ENCODE measurements around the gene SCGB1A1.
A peak's percentile ranks its signal among the peaks of the same experiment; 100 is the strongest.

The SCGB1A1 gene

GRCh38 chr11:62421996-62422395 lies 3.2 kb downstream of the SCGB1A1 start:
- DNase-seq (ENCODE audit: low spot score in 2 of 2) (no peak), ATAC-seq (ENCODE audit: low read depth) (no peak)
- no peaks in the 10 kb centered on the region for H3K9me3 Mint-ChIP-seq
- H3K27me3 Mint-ChIP-seq: peaks cover 1% of the 10 kb centered on the region
- H3K27ac Mint-ChIP-seq: no peak overlapping the region
- no peak overlapping the region for H3K4me3 Mint-ChIP-seq
- H3K36me3 Mint-ChIP-seq: no peaks in the 10 kb centered on the region
- peaks cover 5% of the 10 kb centered on the region for H3K4me1 Mint-ChIP-seq

GRCh38 chr11:62423012-62423411 lies 4.2 kb downstream of the SCGB1A1 start:
- H3K4me1 Mint-ChIP-seq: peaks cover 10% of the 10 kb centered on the region
- H3K4me3 Mint-ChIP-seq: no peak overlapping the region
- no peaks in the 10 kb centered on the region for H3K9me3 Mint-ChIP-seq
- no peaks in the 10 kb centered on the region for H3K36me3 Mint-ChIP-seq
- no peak for ATAC-seq (ENCODE audit: low read depth)
- no peak for DNase-seq (ENCODE audit: low spot score in 2 of 2)
- H3K27me3 Mint-ChIP-seq: peaks cover 1% of the 10 kb centered on the region
- H3K27ac Mint-ChIP-seq: no peak overlapping the region

- H3K4me1 Mint-ChIP-seq: peaks cover 15% of the 10 kb centered on the region
- no peaks in the 10 kb centered on the region for H3K9me3 Mint-ChIP-seq
- DNase-seq (ENCODE audit: low spot score in 2 of 2) (no peak), ATAC-seq (ENCODE audit: low read depth) (no peak)
- no peak overlapping the region for H3K4me3 Mint-ChIP-seq
- peaks cover 1% of the 10 kb centered on the region for H3K27me3 Mint-ChIP-seq
- H3K27ac Mint-ChIP-seq: no peak overlapping the region
- H3K36me3 Mint-ChIP-seq: no peaks in the 10 kb centered on the region
Measured at GRCh38 chr11:62427630-62428233, 8.9 kb downstream of the SCGB1A1 start.

- no peak for DNase-seq (ENCODE audit: low spot score in 2 of 2)
- Mint-ChIP-seq H3K36me3 (no peaks in the 10 kb centered on the region), H3K4me3 (no peak overlapping the region), H3K9me3 (no peaks in the 10 kb centered on the region), H3K4me1 (peaks cover 19% of the 10 kb centered on the region), H3K27me3 (no peaks in the 10 kb centered on the region), H3K27ac (no peak overlapping the region)
- ATAC-seq (ENCODE audit: low read depth): no peak
Measured at GRCh38 chr11:62428871-62429560, 10.2 kb downstream of the SCGB1A1 start.

- peaks cover 25% of the 10 kb centered on the region for H3K4me1 Mint-ChIP-seq
- no peaks in the 10 kb centered on the region for H3K9me3 Mint-ChIP-seq
- H3K36me3 Mint-ChIP-seq: no peaks in the 10 kb centered on the region
- no peak overlapping the region for H3K27ac Mint-ChIP-seq
- DNase-seq (ENCODE audit: low spot score in 2 of 2) (no peak), ATAC-seq (ENCODE audit: low read depth) (no peak)
- no peaks in the 10 kb centered on the region for H3K27me3 Mint-ChIP-seq
- H3K4me3 Mint-ChIP-seq: no peak overlapping the region
Measured at GRCh38 chr11:62430425-62430824, 11.6 kb downstream of the SCGB1A1 start.

- Mint-ChIP-seq H3K4me1 (peaks cover 33% of the 10 kb centered on the region), H3K9me3 (no peaks in the 10 kb centered on the region), H3K27ac (no peak overlapping the region), H3K27me3 (no peaks in the 10 kb centered on the region), H3K36me3 (no peaks in the 10 kb centered on the region), H3K4me3 (no peak overlapping the region)
- ATAC-seq (ENCODE audit: low read depth) (no peak), DNase-seq (ENCODE audit: low spot score in 2 of 2) (no peak)
Measured at GRCh38 chr11:62431171-62431901, 12.5 kb downstream of the SCGB1A1 start.

- H3K36me3 Mint-ChIP-seq: no peaks in the 10 kb centered on the region
- no peak overlapping the region for H3K27ac Mint-ChIP-seq
- H3K27me3 Mint-ChIP-seq: no peaks in the 10 kb centered on the region
- DNase-seq (ENCODE audit: low spot score in 2 of 2) (no peak), ATAC-seq (ENCODE audit: low read depth) (no peak)
- H3K4me1 Mint-ChIP-seq: peaks cover 28% of the 10 kb centered on the region
- no peaks in the 10 kb centered on the region for H3K9me3 Mint-ChIP-seq
- no peak overlapping the region for H3K4me3 Mint-ChIP-seq
Measured at GRCh38 chr11:62432695-62433094, 13.9 kb downstream of the SCGB1A1 start.

GRCh38 chr11:62433141-62433903 lies 14.5 kb downstream of the SCGB1A1 start:
- H3K4me3 Mint-ChIP-seq: no peak overlapping the region
- no peak overlapping the region for H3K27ac Mint-ChIP-seq
- no peaks in the 10 kb centered on the region for H3K36me3 Mint-ChIP-seq
- DNase-seq (ENCODE audit: low spot score in 2 of 2) (no peak), ATAC-seq (ENCODE audit: low read depth) (no peak)
- no peaks in the 10 kb centered on the region for H3K27me3 Mint-ChIP-seq
- H3K9me3 Mint-ChIP-seq: no peaks in the 10 kb centered on the region
- peaks cover 26% of the 10 kb centered on the region for H3K4me1 Mint-ChIP-seq

- DNase-seq (ENCODE audit: low spot score in 2 of 2): no peak
- no peaks in the 10 kb centered on the region for H3K27me3 Mint-ChIP-seq
- H3K9me3 Mint-ChIP-seq: no peaks in the 10 kb centered on the region
- H3K4me1 Mint-ChIP-seq: peaks cover 26% of the 10 kb centered on the region
- no peak overlapping the region for H3K4me3 Mint-ChIP-seq
- no peak overlapping the region for H3K27ac Mint-ChIP-seq
- no peaks in the 10 kb centered on the region for H3K36me3 Mint-ChIP-seq
- ATAC-seq (ENCODE audit: low read depth): no peak
Measured at GRCh38 chr11:62433904-62434276, 15.1 kb downstream of the SCGB1A1 start.

- Mint-ChIP-seq H3K4me1 (peaks cover 28% of the 10 kb centered on the region), H3K27me3 (no peaks in the 10 kb centered on the region), H3K36me3 (no peaks in the 10 kb centered on the region), H3K27ac (peak overlapping the region; percentile 58), H3K9me3 (no peaks in the 10 kb centered on the region), H3K4me3 (no peak overlapping the region)
- DNase-seq (ENCODE audit: low spot score in 2 of 2): no peak
- ATAC-seq (ENCODE audit: low read depth): peak; percentile 74
Measured at GRCh38 chr11:62435846-62436660, 17.2 kb downstream of the SCGB1A1 start.

GRCh38 chr11:62437616-62438015 lies 18.8 kb downstream of the SCGB1A1 start:
- DNase-seq (ENCODE audit: low spot score in 2 of 2) (no peak), ATAC-seq (ENCODE audit: low read depth) (no peak)
- Mint-ChIP-seq H3K4me3 (no peak overlapping the region), H3K9me3 (no peaks in the 10 kb centered on the region), H3K36me3 (no peaks in the 10 kb centered on the region), H3K27me3 (no peaks in the 10 kb centered on the region), H3K4me1 (peaks cover 23% of the 10 kb centered on the region), H3K27ac (no peak overlapping the region)

GRCh38 chr11:62438641-62439040 lies 19.8 kb downstream of the SCGB1A1 start:
- DNase-seq (ENCODE audit: low spot score in 2 of 2) (no peak), ATAC-seq (ENCODE audit: low read depth) (no peak)
- Mint-ChIP-seq H3K4me3 (no peak overlapping the region), H3K4me1 (peaks cover 25% of the 10 kb centered on the region), H3K27ac (no peak overlapping the region), H3K27me3 (no peaks in the 10 kb centered on the region), H3K9me3 (no peaks in the 10 kb centered on the region), H3K36me3 (peaks cover 1% of the 10 kb centered on the region)

- no peaks in the 10 kb centered on the region for H3K27me3 Mint-ChIP-seq
- peaks cover 1% of the 10 kb centered on the region for H3K36me3 Mint-ChIP-seq
- H3K4me1 Mint-ChIP-seq: peaks cover 26% of the 10 kb centered on the region
- no peak overlapping the region for H3K4me3 Mint-ChIP-seq
- ATAC-seq (ENCODE audit: low read depth) (no peak), DNase-seq (ENCODE audit: low spot score in 2 of 2) (no peak)
- no peaks in the 10 kb centered on the region for H3K9me3 Mint-ChIP-seq
- H3K27ac Mint-ChIP-seq: no peak overlapping the region
Measured at GRCh38 chr11:62439785-62440602, 21.2 kb downstream of the SCGB1A1 start.

Data from memory B cell (primary cell).